ENCODE data around the gene CHML. TPM values are rescaled to one million over a fixed set of nuclear protein-coding genes. Genes with fewer than 3 reads are reported as not detected.

CHML gene
- total RNA-seq, 1 donor from 2014 or later: 43.6 TPM

DNA sequence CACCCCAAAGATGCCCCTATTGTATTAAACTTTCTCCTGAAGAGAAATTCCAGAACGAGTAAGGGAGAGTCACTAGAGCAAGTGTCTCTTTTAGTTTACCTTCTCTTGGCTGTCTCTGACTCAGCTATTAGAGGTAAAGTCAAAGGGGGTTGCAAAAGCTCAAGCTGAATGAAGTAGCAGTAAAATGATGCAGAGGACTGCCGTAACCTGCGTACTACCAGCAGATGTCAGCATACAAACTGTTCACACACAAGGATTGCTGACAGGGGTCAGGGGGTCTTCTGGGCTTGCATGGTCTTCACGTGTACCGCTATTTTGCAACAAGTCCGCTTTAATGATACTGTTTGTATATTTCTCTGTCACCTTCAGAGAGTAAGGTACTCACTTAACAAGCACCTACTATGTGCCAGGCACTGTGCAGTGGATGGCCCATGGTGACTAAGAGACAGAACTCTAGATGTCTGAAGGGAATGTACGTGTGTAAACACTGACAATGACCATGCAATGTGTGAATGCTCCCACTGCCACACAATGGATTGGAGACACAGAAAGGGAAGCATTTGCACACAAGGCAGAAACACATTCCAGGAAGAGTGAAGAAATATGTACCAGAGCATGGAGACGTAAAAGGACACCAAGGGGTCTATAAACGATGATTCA lies 34.9 kb downstream of the CHML start:
- Histone ChIP-seq H3F3A (ENCODE audit: low read depth) (no peaks in the 10 kb centered on the region), H3K36me3 (no peaks in the 10 kb centered on the region), H3K9me3 (ENCODE audit: low read depth) (no peaks in the 10 kb centered on the region), H2AFZ (replicated peaks) (no peak overlapping the region), H3K27ac (no peak overlapping the region), H3K4me2 (no peak overlapping the region), H3K27me3 (no peaks in the 10 kb centered on the region), H3K9ac (no peak overlapping the region), H3K4me1 (peaks cover 6% of the 10 kb centered on the region), H4K20me1 (ENCODE audit: low read depth) (peaks cover 9% of the 10 kb centered on the region), H3K79me2 (ENCODE audit: low read depth) (no peaks in the 10 kb centered on the region), H3K4me3 (no peak overlapping the region)
- Mint-ChIP-seq H3K9me3 (no peaks in the 10 kb centered on the region), H3K27me3 (ENCODE audit: insufficient read depth, low read depth) (no peaks in the 10 kb centered on the region), H3K4me1 (no peaks in the 10 kb centered on the region), H3K27ac (no peak overlapping the region), H3K36me3 (peaks cover 35% of the 10 kb centered on the region), H3K4me3 (no peak overlapping the region)
- DNase-seq (ENCODE audit: low spot score): peak; percentile 53
- TF ChIP-seq EZH2 (IDR thresholded peaks at IDR 0.05): no peak
- TF ChIP-seq, protein P1, sequence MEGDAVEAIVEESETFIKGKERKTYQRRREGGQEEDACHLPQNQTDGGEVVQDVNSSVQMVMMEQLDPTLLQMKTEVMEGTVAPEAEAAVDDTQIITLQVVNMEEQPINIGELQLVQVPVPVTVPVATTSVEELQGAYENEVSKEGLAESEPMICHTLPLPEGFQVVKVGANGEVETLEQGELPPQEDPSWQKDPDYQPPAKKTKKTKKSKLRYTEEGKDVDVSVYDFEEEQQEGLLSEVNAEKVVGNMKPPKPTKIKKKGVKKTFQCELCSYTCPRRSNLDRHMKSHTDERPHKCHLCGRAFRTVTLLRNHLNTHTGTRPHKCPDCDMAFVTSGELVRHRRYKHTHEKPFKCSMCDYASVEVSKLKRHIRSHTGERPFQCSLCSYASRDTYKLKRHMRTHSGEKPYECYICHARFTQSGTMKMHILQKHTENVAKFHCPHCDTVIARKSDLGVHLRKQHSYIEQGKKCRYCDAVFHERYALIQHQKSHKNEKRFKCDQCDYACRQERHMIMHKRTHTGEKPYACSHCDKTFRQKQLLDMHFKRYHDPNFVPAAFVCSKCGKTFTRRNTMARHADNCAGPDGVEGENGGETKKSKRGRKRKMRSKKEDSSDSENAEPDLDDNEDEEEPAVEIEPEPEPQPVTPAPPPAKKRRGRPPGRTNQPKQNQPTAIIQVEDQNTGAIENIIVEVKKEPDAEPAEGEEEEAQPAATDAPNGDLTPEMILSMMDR (IDR thresholded peaks at IDR 0.05): peak; percentile 58
- no peak for TF ChIP-seq EZH2phosphoT487 (IDR thresholded peaks at IDR 0.05)

- peaks cover 9% of the 10 kb centered on the region for H4K20me1 ChIP-seq (ENCODE audit: low read depth)
- H3K36me3 ChIP-seq: no peaks in the 10 kb centered on the region
- no peak overlapping the region for H3K4me3 ChIP-seq
- peaks cover 35% of the 10 kb centered on the region for H3K36me3 Mint-ChIP-seq
- no peak overlapping the region for H3K4me3 Mint-ChIP-seq
- no peaks in the 10 kb centered on the region for H3K9me3 Mint-ChIP-seq
- no peaks in the 10 kb centered on the region for H3K9me3 ChIP-seq (ENCODE audit: low read depth)
- H2AFZ ChIP-seq (replicated peaks): no peak overlapping the region
- no peaks in the 10 kb centered on the region for H3K27me3 Mint-ChIP-seq (ENCODE audit: insufficient read depth, low read depth)
- H3K4me1 ChIP-seq: peaks cover 6% of the 10 kb centered on the region
- DNase-seq (ENCODE audit: low spot score): no peak
- no peak overlapping the region for H3K4me2 ChIP-seq
- TF ChIP-seq, protein P1 (IDR thresholded peaks at IDR 0.05): no peak
- TF ChIP-seq EZH2 (IDR thresholded peaks at IDR 0.05) (no peak), EZH2phosphoT487 (IDR thresholded peaks at IDR 0.05) (no peak)
- H3K27ac ChIP-seq: no peak overlapping the region
- H3F3A ChIP-seq (ENCODE audit: low read depth): no peaks in the 10 kb centered on the region
- H3K9ac ChIP-seq: no peak overlapping the region
- no peak overlapping the region for H3K27ac Mint-ChIP-seq
- no peaks in the 10 kb centered on the region for H3K4me1 Mint-ChIP-seq
- H3K27me3 ChIP-seq: no peaks in the 10 kb centered on the region
- H3K79me2 ChIP-seq (ENCODE audit: low read depth): no peaks in the 10 kb centered on the region
These were observed 36.4 kb downstream of the CHML start for GRCh38 chr1:241603731-241604245.

DNA sequence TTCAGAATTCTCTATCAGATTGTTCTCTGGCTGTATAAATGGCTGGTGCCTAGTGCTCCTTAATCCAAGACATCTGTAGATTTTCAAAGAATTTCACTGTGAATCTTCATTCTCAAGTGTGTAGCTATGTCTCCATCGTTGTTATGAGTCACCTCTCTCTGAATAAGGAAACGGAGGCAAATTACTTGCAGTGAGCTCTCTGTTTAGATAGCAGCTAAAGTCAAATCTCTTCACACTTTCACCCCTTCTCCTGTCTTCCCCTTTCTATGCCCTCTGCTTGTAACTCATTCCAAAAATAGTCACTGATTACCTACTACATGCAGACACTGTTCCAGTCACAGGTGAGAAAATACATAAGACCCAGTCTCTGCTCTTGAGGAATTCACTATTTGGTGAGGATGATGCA lies 39.7 kb downstream of the CHML start:
- H3K27me3 Mint-ChIP-seq (ENCODE audit: insufficient read depth, low read depth): peaks cover 2% of the 10 kb centered on the region
- H3K36me3 Mint-ChIP-seq: peaks cover 40% of the 10 kb centered on the region
- peaks cover 2% of the 10 kb centered on the region for H4K20me1 ChIP-seq (ENCODE audit: low read depth)
- DNase-seq (ENCODE audit: low spot score): no peak
- H2AFZ ChIP-seq (replicated peaks): no peak overlapping the region
- TF ChIP-seq, protein P1 (IDR thresholded peaks at IDR 0.05): no peak
- no peak for TF ChIP-seq EZH2 (IDR thresholded peaks at IDR 0.05)
- no peak for TF ChIP-seq EZH2phosphoT487 (IDR thresholded peaks at IDR 0.05)
- no peaks in the 10 kb centered on the region for H3K36me3 ChIP-seq
- no peak overlapping the region for H3K27ac ChIP-seq
- no peaks in the 10 kb centered on the region for H3K27me3 ChIP-seq
- no peaks in the 10 kb centered on the region for H3K4me1 Mint-ChIP-seq
- H3K79me2 ChIP-seq (ENCODE audit: low read depth): no peaks in the 10 kb centered on the region
- peaks cover 6% of the 10 kb centered on the region for H3K4me1 ChIP-seq
- H3K27ac Mint-ChIP-seq: no peak overlapping the region
- H3F3A ChIP-seq (ENCODE audit: low read depth): no peaks in the 10 kb centered on the region
- no peak overlapping the region for H3K9ac ChIP-seq
- H3K4me3 Mint-ChIP-seq: no peak overlapping the region
- H3K9me3 ChIP-seq (ENCODE audit: low read depth): no peaks in the 10 kb centered on the region
- H3K4me3 ChIP-seq: no peak overlapping the region
- no peak overlapping the region for H3K4me2 ChIP-seq
- H3K9me3 Mint-ChIP-seq: no peaks in the 10 kb centered on the region
